GM23248 (cell line): ENCODE data around the gene XIRP1. TPM values are rescaled to one million over a fixed set of nuclear protein-coding genes. Genes with fewer than 3 reads are reported as not detected.

Experiments used
- DNase-seq: peaks from one replicate; pipeline ENCODE4 v3.0.0-alpha.2; 2015
- H2AFZ ChIP-seq: fragments of 200-600 bp; sonication (generic); 2 replicates; pipeline ENCODE4 v1.6.1; 2016; ENCODE audit warnings: antibody characterized with exemption
- H3F3A ChIP-seq: fragments of 200-600 bp; sonication (generic); 2 replicates; pipeline ENCODE4 v1.6.1; 2016; ENCODE audit warnings: mild to moderate bottlenecking, antibody characterized with exemption, mixed run types; ENCODE audit not compliant: insufficient read depth
- H3K27ac ChIP-seq: fragments of 200-600 bp; sonication (generic); 2 replicates; pipeline ENCODE4 v1.5.1; 2016; ENCODE audit warnings: mild to moderate bottlenecking
- H3K27me3 ChIP-seq: fragments of 200-600 bp; sonication (generic); replicated peaks from 2 replicates; pipeline ENCODE4 v1.6.1; 2016; ENCODE audit warnings: mild to moderate bottlenecking; ENCODE audit not compliant: insufficient read depth
- H3K36me3 ChIP-seq: fragments of 200-600 bp; sonication (generic); 2 replicates; pipeline ENCODE4 v1.6.1; 2016; ENCODE audit warnings: low read depth, mild to moderate bottlenecking
- H3K4me1 ChIP-seq: fragments of 200-600 bp; sonication (generic); 2 replicates; pipeline ENCODE4 v1.6.1; 2016; ENCODE audit warnings: mild to moderate bottlenecking; ENCODE audit not compliant: insufficient read depth
- H3K4me2 ChIP-seq: fragments of 200-600 bp; sonication (generic); one replicate; pipeline ENCODE4 v1.6.1; 2016; ENCODE audit warnings: mild to moderate bottlenecking; ENCODE audit not compliant: unreplicated experiment
- H3K4me3 ChIP-seq: fragments of 200-600 bp; sonication (generic); 2 replicates; pipeline ENCODE4 v1.5.1; 2016; ENCODE audit warnings: mild to moderate bottlenecking
- H3K79me2 ChIP-seq: fragments of 200-600 bp; sonication (generic); 2 replicates; pipeline ENCODE4 v1.6.1; 2016; ENCODE audit warnings: mild to moderate bottlenecking; ENCODE audit not compliant: insufficient read depth
- H3K9ac ChIP-seq: fragments of 200-600 bp; sonication (generic); 2 replicates; pipeline ENCODE4 v1.6.1; 2016; ENCODE audit warnings: mild to moderate bottlenecking
- H3K9me2 ChIP-seq: fragments of 200-600 bp; sonication (generic); 2 replicates; pipeline ENCODE4 v1.6.1; 2016; ENCODE audit warnings: mixed run types, mild to moderate bottlenecking, moderate library complexity; ENCODE audit not compliant: insufficient read depth
- H3K9me3 ChIP-seq: fragments of 200-600 bp; sonication (generic); one replicate; pipeline ENCODE4 v1.6.1; 2017; ENCODE audit warnings: low read depth
- H4K20me1 ChIP-seq: fragments of 200-600 bp; sonication (generic); 2 replicates; pipeline ENCODE4 v1.6.0; 2016; ENCODE audit not compliant: insufficient read depth
- EZH2 ChIP-seq: fragments of 200-600 bp; sonication (generic); IDR thresholded peaks from 2 replicates; pipeline ENCODE4 v1.6.1; 2018; ENCODE audit warnings: antibody characterized with exemption, mild to moderate bottlenecking; ENCODE audit not compliant: insufficient read depth, poor library complexity, severe bottlenecking
- EZH2phosphoT487 ChIP-seq: fragments of 200-600 bp; sonication (generic); IDR thresholded peaks from 2 replicates; pipeline ENCODE4 v1.6.1; 2018; ENCODE audit warnings: antibody characterized with exemption, moderate library complexity, mild to moderate bottlenecking, low read depth; ENCODE audit not compliant: insufficient read depth
- WGBS, 2 experiments: methylation state at CpG; one replicate each; pipeline ENCODE4 v1.1.6; 2015 to 2017; ENCODE audit warnings: low lambda C conversion rate in 2 of 2, low coverage in 1 of 2; ENCODE audit errors: missing lambda C conversion rate in 2 of 2; 5-methylcytosine and 5-hydroxymethylcytosine counted together
- in situ Hi-C: fragments of 300-500 bp; cut with MboI; formaldehyde crosslinking; loops from 2 replicates; pipeline ENCODE4 v1.15.0; 2020
- polyA plus RNA-seq: library from polyadenylated mRNA; unstranded; fragments of >200 nt; fragmentation: Nextera tagmentation; extraction: Ambion mirVana; gene quantifications from 2 replicates; pipeline ENCODE4 v1.2.1, GENCODE V29; 2016
- total RNA-seq: library from RNA; depleted of rRNA; stranded (reverse); fragments of >200 nt; shearing (Covaris generic); gene quantifications from 2 replicates; pipeline ENCODE4 v1.2.3, GENCODE V29; 2014

Gene XIRP1
- total and polyA plus RNA-seq, 2 experiments from 2014 or later = not detected

GRCh38 chr3:39219702-39220101 is 27.3 kb upstream of the XIRP1 start:
- in situ Hi-C loops = no loop called here
- 39 to 57% methylated on average over 3 of the region's 3 CpGs for WGBS, 2 experiments

GRCh38 chr3:39216176-39216790 is 23.9 kb upstream of the XIRP1 start:
- H3K27me3 ChIP-seq = peaks cover 18% of the 10 kb centered on the region
- no peaks in the 10 kb centered on the region for H3K79me2 ChIP-seq
- no peaks in the 10 kb centered on the region for H4K20me1 ChIP-seq
- H3K9me2 ChIP-seq = no peaks in the 10 kb centered on the region
- in situ Hi-C loops = no loop called here
- H3K4me2 ChIP-seq = no peak overlapping the region
- no peak for DNase-seq
- 69 to 71% methylated on average over 2 of the region's 2 CpGs for WGBS, 2 experiments
- H3K36me3 ChIP-seq = no peaks in the 10 kb centered on the region
- no peaks in the 10 kb centered on the region for H3K4me1 ChIP-seq
- H3K4me3 ChIP-seq = no peak overlapping the region
- H3F3A ChIP-seq = no peaks in the 10 kb centered on the region
- no peak overlapping the region for H2AFZ ChIP-seq
- no peaks in the 10 kb centered on the region for H3K9me3 ChIP-seq
- TF ChIP-seq EZH2 (no peak), EZH2phosphoT487 (no peak)
- H3K9ac ChIP-seq = no peak overlapping the region
- no peak overlapping the region for H3K27ac ChIP-seq

More at GRCh38 chr3:39219702-39220101, 27.3 kb upstream of the XIRP1 start:
- no peaks in the 10 kb centered on the region for H3K36me3 ChIP-seq
- no peak overlapping the region for H3K9ac ChIP-seq
- H2AFZ ChIP-seq = no peak overlapping the region
- H3K9me2 ChIP-seq = no peaks in the 10 kb centered on the region
- TF ChIP-seq EZH2phosphoT487 (no peak), EZH2 (no peak)
- DNase-seq = no peak
- H3K27ac ChIP-seq = no peak overlapping the region
- no peaks in the 10 kb centered on the region for H3F3A ChIP-seq
- no peak overlapping the region for H3K4me2 ChIP-seq
- H3K27me3 ChIP-seq = peaks cover 26% of the 10 kb centered on the region
- H3K4me3 ChIP-seq = no peak overlapping the region
- no peaks in the 10 kb centered on the region for H3K4me1 ChIP-seq
- no peaks in the 10 kb centered on the region for H3K9me3 ChIP-seq
- no peaks in the 10 kb centered on the region for H3K79me2 ChIP-seq
- H4K20me1 ChIP-seq = no peaks in the 10 kb centered on the region

- WGBS, 2 experiments = 52 to 70% methylated on average over 2 of the region's 2 CpGs
- Histone ChIP-seq H3K9ac (no peak overlapping the region), H3K4me3 (no peak overlapping the region), H4K20me1 (no peaks in the 10 kb centered on the region), H3K36me3 (no peaks in the 10 kb centered on the region), H3K27me3 (peaks cover 6% of the 10 kb centered on the region), H3K9me2 (no peaks in the 10 kb centered on the region), H3K27ac (no peak overlapping the region), H3K79me2 (no peaks in the 10 kb centered on the region), H3K4me2 (no peak overlapping the region), H3K9me3 (no peaks in the 10 kb centered on the region), H3K4me1 (no peaks in the 10 kb centered on the region), H2AFZ (no peak overlapping the region), H3F3A (no peaks in the 10 kb centered on the region)
- TF ChIP-seq EZH2 = no peak
- no peak for TF ChIP-seq EZH2phosphoT487
- DNase-seq = no peak
- in situ Hi-C loops = loop anchor here (5.0 kb wide), 1 partner anchor 69 kb away; the partner anchor contains the start of gene CX3CR1
Observed at GRCh38 chr3:39213613-39214012, 21.2 kb upstream of the XIRP1 start.

- no peak overlapping the region for H3K27ac ChIP-seq
- no peak overlapping the region for H3K9ac ChIP-seq
- in situ Hi-C loops = loop anchor here (5.0 kb wide), 1 partner anchor 70 kb away; the partner anchor contains the start of gene CX3CR1
- no peaks in the 10 kb centered on the region for H3K9me2 ChIP-seq
- no peaks in the 10 kb centered on the region for H4K20me1 ChIP-seq
- no peaks in the 10 kb centered on the region for H3K79me2 ChIP-seq
- no peak overlapping the region for H2AFZ ChIP-seq
- no peaks in the 10 kb centered on the region for H3F3A ChIP-seq
- H3K9me3 ChIP-seq = no peaks in the 10 kb centered on the region
- peaks cover 11% of the 10 kb centered on the region for H3K27me3 ChIP-seq
- TF ChIP-seq EZH2 (no peak), EZH2phosphoT487 (no peak)
- WGBS, 2 experiments = 85 to 90% methylated on average over 1 of the region's 1 CpG
- no peak for DNase-seq
- H3K36me3 ChIP-seq = no peaks in the 10 kb centered on the region
- no peak overlapping the region for H3K4me3 ChIP-seq
- H3K4me1 ChIP-seq = no peaks in the 10 kb centered on the region
- no peak overlapping the region for H3K4me2 ChIP-seq
Observed at GRCh38 chr3:39212665-39213064, 20.3 kb upstream of the XIRP1 start.
